Fibroblast of lung (primary cell): ENCODE data around the gene HPSE2.

ENCODE experiments used
- EZH2 ChIP-seq: IDR thresholded peaks from 2 replicates; pipeline ENCODE4 v1.5.1; 2012; ENCODE audit warnings: low read length, control low read depth, mild to moderate bottlenecking; ENCODE audit errors: missing control alignments
- TF ChIP-seq, protein P1 (sequence below), 2 donors: IDR thresholded peaks in 1 of 2; conservative IDR thresholded peaks in 1 of 2; 1 replicate in 1 of 2; 2 replicates in 1 of 2; pipeline ENCODE4 v1.5.1; 2011 to 2012; ENCODE audit warnings: low read length in 2 of 2, control low read depth in 1 of 2, inconsistent platforms in 1 of 2, low read depth in 1 of 2, mild to moderate bottlenecking in 1 of 2

DNA sequence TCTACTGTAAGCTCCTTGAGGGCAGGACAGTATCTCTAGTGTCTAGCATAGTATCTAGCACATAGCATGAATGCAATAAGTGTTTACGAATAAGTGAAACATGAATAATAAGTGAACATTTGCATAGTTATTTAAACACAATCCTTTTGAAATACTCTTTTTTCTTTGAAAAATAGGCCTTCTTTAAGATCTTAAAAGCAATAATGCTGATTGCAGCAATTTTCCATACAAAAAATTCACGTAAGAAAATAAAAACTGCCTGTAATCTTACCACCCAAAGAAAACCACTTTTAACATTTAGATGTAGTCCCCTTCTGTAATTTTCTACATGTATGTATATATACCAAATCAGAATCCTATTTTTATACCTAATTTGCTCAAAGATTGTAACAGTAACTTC is 626.4 kb downstream of the HPSE2 start:
- TF ChIP-seq, protein P1, sequence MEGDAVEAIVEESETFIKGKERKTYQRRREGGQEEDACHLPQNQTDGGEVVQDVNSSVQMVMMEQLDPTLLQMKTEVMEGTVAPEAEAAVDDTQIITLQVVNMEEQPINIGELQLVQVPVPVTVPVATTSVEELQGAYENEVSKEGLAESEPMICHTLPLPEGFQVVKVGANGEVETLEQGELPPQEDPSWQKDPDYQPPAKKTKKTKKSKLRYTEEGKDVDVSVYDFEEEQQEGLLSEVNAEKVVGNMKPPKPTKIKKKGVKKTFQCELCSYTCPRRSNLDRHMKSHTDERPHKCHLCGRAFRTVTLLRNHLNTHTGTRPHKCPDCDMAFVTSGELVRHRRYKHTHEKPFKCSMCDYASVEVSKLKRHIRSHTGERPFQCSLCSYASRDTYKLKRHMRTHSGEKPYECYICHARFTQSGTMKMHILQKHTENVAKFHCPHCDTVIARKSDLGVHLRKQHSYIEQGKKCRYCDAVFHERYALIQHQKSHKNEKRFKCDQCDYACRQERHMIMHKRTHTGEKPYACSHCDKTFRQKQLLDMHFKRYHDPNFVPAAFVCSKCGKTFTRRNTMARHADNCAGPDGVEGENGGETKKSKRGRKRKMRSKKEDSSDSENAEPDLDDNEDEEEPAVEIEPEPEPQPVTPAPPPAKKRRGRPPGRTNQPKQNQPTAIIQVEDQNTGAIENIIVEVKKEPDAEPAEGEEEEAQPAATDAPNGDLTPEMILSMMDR (conservative IDR thresholded peaks at IDR 0.05 in 1 of 2, IDR thresholded peaks at IDR 0.05 in 1 of 2; ENCODE audit: low read depth in 1 of 2, low read length in 2 of 2) = no peak
- no peak for TF ChIP-seq EZH2
